T-helper 2 cell (primary cell): ENCODE results near the gene OBSCN.

Experiments used
- DNase-seq, 5 experiments: peaks; one replicate each; pipeline versions ENCODE4 v3.0.0 to v3.0.0-alpha.2; 2012 to 2022

The OBSCN gene

DNA sequence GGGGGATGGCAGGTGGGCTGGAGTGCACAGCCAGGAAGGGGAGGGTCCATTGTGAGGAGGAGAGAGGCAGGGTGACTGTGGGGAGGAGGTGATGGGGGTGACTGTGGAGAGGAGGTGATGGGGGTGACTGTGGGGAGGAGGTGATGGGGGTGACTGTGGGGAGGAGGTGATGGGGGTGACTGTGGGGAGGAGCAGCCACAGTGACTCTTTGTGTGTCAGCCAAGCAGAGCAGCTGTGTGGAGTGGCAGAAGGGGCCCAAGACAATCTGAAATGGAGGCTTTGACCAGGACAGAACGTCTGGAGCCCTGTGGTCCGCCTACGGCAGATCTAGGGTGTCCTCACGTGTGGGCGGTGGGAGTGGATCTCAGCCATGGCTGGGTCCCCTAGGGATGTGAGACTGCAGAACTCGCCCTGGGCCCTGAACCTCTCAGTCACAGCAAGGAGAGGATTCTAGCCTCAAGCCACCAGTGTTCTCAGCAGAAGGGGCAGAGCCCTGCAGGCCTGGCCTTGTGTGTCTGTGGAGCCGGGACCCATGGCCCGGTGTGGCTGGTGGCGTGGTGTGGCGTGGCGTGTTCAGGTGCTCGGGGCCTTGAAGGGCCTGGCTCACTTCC, 81.5 kb downstream of the OBSCN start:
- no peak for DNase-seq

DNA sequence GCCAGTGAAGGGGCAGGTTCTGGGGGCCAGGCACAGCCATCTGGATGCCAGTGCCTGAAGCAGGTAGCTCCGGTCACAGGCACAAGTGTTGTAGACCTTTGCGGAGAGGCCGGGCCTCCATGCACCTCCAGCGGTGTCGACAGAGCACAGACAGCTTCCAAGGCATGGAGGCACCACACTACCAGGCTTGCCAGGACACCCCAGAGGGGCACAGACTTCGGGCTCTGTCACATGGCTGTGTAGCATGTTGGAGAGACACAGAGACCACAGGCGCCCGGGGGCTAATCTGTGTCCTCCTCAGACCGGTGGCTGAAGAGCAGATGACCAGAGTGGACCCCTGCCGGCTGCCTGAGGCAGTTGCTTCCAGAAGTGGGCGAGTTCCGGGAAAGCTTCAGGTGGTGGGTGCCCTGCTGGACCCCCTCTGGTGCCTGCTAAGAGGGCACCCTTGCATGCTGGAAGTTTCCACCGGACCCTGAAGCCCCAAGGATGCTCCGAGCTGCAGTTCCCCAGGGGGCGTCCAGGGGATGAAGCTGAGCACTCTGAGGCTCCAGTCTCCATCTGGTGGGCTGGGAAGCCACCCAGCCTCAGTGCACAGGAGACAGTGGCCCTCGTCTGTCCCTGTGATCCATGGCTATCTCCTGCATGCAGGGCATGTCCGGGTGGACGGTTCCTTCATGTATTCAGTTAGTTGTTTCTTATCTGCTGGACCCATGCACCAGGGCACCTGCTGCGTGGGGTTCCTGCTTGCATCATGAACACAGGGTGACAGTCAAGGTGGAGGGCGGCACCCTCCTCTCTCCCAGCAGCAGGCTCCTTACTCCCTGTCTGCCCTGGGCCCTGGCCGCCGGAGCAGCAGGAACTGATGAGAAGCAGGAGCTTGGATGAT, 82.4 kb downstream of the OBSCN start:
- DNase-seq = peak in 1 of 5 experiments; percentile 6

DNA sequence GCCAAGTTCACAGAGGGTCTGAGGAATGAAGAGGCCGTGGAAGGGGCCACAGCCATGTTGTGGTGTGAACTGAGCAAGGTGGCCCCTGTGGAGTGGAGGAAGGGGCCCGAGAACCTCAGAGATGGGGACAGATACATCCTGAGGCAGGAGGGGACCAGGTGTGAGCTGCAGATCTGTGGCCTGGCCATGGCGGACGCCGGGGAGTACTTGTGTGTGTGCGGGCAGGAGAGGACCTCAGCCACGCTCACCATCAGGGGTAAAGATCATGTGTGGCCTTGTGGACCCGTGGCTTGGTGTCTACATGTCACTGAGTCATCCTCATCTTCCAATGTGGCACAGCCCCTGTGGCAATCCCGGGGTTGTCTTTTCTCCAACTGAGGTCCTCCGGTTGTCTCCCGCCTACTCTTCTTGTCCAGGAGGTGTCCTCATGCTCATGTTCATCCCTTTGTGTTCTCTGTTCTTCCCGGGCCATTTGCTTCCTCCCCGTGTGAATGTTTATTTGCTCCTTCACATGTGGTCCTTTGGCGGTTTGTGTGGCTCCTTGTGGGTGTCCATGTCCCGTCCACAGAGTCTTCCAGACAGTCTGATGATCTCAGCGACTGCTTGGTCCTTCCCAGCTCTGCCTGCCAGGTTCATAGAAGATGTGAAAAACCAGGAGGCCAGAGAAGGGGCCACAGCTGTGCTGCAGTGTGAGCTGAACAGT, 84.2 kb downstream of the OBSCN start:
- DNase-seq = no peak

DNA sequence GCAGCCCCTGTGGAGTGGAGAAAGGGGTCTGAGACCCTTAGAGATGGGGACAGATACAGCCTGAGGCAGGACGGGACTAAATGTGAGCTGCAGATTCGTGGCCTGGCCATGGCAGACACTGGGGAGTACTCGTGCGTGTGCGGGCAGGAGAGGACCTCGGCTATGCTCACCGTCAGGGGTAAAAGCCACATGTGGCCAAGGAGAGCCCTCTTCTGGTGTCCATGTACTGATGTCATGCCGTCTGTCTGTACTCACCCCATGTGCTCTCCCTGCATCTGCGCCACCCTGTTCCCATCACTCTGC, 84.7 kb downstream of the OBSCN start:
- DNase-seq = no peak

DNA sequence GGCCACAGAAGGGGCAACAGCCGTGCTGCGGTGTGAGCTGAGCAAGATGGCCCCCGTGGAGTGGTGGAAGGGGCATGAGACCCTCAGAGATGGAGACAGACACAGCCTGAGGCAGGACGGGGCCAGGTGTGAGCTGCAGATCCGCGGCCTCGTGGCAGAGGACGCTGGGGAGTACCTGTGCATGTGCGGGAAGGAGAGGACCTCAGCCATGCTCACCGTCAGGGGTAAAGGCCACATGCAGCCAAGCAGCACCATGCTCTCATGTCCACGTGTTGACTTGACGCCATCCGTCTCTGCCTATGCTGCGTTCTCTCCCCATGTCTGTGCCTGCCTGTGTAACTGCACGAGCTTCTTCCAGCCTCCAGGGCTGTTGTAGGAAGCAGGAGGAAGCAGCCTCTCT, 85.5 kb downstream of the OBSCN start:
- no peak for DNase-seq

DNA sequence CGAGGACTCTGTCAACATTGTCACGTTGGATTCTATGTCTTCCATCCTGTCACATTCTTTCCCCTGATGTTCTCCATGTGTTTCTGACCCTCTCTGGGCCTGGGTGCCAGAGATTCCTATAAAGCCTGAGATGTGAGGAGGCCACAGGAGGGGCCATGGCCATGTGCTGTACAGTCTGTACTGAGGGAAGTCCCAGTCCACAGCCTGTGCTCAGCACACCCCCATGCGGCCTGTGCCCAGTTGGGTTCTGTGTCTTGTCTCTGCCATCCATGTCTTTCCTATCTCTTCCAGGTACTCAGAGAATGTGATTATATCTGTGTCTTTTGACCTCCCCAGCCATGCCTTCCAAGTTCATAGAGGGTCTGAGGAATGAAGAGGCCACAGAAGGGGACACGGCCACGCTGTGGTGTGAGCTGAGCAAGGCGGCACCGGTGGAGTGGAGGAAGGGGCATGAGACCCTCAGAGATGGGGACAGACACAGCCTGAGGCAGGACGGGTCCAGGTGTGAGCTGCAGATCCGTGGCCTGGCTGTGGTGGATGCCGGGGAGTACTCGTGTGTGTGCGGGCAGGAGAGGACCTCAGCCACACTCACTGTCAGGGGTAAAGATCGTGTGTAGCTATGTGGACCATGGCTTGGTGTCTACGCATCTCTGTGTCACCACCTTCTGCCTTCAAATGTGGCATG, 86.1 kb downstream of the OBSCN start:
- DNase-seq = no peak

DNA sequence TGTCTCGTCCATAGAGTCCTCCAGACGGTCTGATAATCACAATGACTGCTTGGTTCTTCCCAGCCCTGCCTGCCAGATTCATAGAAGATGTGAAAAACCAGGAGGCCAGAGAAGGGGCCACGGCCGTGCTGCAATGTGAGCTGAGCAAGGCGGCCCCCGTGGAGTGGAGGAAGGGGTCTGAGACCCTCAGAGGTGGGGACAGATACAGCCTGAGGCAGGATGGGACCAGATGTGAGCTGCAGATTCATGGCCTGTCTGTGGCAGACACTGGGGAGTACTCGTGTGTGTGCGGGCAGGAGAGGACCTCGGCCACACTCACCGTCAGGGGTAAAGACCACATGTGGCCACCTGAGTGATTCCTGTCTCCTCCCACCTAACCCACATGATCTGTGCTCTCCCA, 86.9 kb downstream of the OBSCN start:
- no peak for DNase-seq

DNA sequence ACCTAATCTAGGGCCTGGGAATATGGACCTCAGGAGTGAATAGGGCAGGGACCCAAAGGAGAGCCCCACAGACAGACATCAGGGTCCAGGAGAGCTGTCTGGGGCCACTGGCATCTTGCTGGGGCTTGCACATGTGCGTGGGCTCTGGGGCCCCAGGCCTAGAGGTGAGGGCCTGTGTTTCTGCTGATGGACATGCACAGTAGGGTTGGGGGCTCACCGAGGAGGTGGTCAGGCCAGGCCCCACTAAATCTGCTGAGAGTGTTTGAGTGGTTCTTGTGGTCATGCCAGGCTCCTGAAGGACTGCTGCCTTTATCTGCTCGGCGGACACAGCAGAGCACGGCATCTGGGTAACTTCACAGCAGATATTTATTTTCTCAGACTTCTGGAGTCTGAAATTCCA, 87.4 kb downstream of the OBSCN start:
- DNase-seq = no peak

DNA sequence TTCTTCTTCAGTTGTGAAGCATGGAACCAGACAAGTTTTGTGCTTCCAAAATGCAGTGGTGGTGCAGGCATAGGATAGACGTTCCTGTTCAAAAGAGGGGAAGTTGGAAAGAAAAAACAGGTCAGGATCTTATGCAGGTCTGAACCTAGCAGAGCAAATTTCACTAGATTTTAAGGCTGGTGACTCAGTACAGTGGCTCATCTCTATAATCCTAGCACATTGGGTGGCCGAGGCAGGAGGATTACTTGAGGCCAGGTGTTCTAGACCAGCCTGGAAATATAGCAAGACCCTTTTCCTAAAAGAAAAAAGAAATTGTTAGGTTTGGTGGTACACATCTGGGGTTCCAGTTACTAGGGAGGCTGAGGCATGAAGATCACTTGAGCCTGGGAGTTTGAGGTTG, 88.1 kb downstream of the OBSCN start:
- DNase-seq = no peak

DNA sequence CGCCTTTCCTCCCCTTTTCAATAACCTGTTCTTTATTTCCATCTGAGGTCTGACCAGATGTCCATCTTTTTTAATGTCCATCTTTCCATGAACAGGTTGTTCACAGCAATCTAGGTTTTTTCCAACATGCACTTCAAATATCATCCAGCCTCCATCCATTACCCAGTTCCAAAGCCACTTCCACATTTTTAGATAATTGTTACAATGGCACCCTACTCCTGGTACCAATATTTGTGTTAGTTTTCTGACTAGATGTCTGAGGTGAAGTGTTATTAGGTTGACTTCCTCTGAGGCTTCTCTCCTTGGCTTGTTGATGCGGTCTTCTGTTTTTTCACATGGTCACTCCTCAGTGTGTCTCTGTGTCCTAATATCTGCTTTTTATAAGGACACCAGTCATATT, 89.4 kb downstream of the OBSCN start:
- DNase-seq = no peak

DNA sequence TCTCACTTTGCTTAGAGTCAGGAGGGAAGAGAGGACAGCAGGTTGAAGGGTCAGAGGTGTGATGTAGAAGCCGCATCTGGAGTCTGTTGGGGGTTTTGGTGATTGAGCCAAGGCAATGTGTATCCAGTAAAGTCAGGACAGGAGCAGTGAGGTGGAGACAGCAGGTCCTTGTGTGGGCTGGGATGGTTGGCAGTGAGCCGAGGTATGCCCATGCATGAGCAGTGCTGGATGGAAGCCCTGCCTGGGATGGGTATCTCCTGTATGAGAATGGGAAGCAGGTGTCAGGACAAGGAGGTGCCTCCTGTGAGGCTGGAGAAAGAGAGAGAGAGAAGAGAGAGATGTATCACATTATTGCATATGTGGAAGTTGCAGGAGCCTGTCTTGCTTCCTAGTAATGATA, 90.0 kb downstream of the OBSCN start:
- DNase-seq = no peak

DNA sequence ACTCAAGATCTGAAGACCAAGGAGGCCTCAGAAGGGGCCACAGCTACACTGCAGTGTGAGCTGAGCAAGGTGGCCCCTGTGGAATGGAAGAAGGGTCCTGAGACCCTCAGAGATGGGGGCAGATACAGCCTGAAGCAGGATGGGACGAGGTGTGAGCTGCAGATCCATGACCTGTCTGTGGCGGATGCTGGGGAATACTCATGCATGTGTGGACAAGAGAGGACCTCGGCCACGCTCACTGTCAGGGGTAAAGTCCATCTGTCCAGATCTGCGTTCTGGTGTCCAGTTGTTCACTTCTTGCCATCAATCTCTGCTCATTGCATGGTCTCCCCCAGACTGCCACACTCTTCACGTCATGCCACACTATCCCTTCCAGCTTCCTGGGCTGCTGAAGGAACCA, 90.6 kb downstream of the OBSCN start:
- DNase-seq = no peak

DNA sequence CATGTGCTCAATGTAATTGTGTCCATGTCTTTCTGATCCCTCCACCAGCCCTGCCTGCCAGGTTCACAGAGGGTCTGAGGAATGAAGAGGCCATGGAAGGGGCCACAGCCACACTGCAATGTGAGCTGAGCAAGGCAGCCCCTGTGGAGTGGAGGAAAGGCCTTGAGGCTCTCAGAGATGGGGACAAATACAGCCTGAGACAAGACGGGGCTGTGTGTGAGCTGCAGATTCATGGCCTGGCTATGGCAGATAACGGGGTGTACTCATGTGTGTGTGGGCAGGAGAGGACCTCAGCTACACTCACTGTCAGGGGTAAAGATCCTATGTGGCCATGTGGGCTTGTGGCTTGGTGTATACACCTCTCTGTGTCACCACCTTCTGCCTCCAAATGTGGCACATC, 91.4 kb downstream of the OBSCN start:
- DNase-seq = no peak

DNA sequence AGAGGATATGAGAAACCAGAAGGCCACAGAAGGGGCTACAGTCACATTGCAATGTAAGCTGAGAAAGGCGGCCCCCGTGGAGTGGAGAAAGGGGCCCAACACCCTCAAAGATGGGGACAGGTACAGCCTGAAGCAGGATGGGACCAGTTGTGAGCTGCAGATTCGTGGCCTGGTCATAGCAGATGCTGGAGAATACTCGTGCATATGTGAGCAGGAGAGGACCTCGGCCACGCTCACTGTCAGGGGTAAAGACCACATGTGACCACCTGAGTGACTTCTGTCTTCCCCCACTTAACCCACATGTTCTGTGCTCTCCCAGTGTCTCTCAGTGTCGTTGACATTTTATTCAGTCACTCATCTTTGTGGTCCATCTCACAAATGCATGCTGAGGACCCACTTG, 92.1 kb downstream of the OBSCN start:
- no peak for DNase-seq

DNA sequence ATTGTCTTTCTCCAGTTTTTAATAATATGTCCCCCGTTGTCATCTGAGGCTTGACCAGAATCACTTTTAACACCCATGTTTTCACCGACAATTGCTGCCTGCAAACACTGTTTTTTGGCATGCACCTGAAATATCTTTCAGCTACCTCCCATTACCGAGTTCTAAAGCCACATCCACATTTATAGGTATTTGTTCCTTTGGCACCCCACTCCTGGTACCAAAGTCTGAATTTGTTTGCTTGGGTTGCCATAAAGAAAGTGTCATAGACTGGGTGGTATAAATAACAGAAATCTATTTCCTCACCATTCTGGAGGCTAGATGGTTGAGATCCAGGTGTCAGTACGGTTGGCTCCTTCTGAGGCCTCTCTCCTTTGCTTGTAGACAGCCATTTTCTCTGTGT, 94.2 kb downstream of the OBSCN start:
- DNase-seq = no peak

DNA sequence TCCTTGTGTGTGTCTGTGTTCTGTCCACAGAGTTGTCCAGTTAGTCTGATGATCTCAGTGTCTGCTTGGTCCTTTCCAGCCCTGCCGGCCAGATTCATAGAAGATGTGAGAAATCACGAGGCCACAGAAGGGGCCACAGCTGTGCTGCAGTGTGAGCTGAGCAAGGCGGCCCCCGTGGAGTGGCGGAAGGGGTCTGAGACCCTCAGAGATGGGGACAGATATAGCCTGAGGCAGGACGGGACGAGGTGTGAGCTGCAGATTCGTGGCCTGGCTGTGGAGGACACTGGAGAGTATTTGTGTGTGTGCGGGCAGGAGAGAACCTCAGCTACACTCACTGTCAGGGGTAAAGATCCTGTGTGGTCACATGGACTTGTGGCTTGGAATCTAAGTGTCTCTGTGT, 95.8 kb downstream of the OBSCN start:
- DNase-seq = no peak

DNA sequence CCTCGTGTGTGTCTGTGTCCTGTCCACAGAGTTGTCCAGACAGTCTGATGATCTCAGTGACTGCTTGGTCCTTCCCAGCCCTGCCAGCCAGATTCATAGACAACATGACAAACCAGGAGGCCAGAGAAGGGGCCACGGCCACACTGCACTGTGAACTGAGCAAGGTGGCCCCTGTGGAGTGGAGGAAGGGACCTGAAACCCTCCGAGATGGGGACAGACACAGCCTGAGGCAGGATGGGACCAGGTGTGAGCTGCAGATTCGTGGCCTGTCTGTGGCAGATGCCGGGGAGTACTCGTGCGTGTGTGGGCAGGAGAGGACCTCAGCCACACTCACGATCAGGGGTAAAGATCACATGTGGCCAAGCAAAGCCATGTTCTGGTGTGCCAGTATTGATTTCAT, 96.4 kb downstream of the OBSCN start:
- no peak for DNase-seq

DNA sequence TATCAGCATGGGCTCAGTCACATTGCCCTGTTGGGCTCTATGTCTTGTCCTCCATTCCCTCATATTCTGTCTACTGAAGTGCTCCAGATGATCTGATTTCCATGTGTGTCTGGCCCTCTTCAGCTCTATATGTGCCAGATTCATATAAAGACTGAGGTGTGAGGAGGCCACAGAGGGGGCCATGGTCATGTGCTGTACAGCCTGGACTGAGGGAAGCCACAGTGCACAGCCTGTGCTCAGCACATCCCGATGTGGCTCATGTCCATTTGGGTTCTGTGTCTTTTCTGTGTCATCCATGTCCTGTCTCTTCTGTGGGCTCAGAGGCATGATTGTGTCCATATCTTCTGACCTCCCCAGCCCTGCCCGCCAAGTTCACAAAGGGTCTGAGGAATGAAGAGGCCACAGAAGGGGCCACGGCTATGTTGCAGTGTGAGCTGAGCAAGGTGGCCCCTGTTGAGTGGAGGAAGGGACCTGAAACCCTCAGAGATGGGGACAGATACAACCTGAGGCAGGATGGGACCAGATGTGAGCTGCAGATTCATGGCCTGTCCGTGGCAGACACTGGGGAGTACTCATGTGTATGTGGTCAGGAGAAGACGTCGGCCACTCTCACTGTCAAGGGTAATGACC, 97.0 kb downstream of the OBSCN start:
- DNase-seq = no peak

DNA sequence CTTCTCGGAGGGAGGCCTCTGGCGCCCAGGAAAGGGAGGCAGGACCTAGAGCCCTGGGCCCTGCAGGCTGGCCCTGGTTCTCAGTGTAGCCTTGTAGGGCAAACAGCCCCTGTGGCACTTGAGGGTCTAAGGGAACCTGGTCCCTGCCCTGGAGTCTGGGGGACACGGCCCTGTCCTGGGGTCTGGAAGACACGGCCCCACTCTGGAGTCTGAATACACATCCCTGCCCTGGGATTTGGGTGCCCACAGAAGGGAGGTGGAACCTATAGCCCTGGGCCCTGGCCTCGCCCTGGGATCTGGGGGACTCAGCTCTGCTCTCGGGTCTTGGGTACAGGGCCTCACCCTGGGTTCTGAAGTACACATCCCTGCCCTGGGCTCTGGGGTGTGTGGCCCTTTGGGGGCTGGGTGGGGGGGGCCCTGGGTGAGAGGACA, 97.9 kb downstream of the OBSCN start:
- no peak for DNase-seq

DNA sequence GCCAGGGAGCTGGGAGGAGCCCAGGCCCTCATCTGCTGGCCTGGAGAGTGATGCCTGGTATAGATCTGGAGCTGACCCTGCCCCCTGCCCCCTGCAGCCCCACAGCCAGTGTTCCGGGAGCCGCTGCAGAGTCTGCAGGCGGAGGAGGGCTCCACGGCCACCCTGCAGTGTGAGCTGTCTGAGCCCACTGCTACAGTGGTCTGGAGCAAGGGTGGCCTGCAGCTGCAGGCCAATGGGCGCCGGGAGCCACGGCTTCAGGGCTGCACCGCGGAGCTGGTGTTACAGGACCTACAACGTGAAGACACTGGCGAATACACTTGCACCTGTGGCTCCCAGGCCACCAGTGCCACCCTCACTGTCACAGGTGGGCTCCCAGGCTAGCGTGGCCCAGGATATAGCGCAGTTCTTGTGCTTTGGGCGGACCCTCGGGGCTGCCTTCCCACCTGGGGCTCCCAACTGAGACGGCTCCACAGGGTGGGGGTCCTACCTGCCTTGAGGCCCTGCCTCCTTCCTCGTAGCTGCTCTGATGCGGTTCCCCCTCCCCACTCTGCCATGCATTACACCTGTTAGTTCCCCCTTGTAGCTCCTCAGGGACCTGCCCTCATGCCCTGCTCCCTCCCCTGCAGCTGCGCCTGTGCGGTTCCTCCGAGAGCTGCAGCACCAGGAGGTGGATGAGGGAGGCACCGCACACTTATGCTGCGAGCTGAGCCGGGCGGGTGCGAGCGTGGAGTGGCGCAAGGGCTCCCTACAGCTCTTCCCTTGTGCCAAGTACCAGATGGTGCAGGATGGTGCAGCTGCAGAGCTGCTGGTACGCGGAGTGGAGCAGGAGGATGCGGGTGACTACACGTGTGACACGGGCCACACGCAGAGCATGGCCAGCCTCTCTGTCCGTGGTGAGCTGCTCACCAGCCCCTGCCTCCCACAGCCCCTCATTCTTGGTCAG, 98.7 kb downstream of the OBSCN start:
- DNase-seq = no peak

DNA sequence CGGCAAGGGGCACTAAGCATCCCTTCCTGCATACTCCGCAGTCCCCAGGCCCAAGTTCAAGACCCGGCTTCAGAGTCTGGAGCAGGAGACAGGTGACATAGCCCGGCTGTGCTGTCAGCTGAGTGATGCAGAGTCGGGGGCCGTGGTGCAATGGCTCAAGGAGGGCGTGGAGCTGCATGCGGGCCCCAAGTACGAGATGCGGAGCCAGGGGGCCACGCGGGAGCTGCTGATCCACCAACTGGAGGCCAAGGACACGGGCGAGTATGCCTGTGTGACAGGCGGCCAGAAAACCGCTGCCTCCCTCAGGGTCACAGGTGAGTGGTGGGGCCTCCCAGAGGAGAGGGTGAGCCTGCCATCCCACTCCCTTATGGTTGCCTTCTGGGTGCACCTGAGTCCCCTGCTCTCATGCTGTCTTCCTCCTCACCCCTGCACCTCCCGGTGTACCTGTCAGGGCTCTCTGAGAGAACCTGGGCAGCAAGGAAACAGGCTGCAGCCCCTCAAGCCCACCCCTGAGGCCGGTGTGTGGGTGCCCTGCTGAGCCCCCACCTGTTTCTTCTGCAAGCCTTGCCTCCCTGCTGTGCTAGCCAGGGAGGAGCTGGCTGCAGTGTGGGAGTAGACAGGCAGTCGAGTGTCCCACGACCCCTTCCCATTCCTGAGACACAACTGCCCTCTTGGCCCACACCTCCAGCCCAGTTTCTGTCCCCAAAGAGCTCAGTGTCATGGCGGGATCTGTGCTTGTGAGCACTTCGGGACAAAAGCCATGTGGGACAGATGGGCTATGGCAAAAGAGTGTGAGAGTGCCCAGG, 99.6 kb downstream of the OBSCN start:
- DNase-seq = no peak
